K562 (cell line): Measurements from ENCODE around the gene EGFL7. TPM values are rescaled to one million over a fixed set of nuclear protein-coding genes. Genes with fewer than 3 reads are reported as not detected.

Source experiments
- ATAC-seq: fragments of 200-7000 bp; cut with Tn5 transposase; 3 replicates; pipeline ENCODE4 v1.9.1; 2020; ENCODE audit warnings: moderate library complexity
- BruUV-seq: library from RNA; stranded (reverse); fragments of 400-500 nt; replicated peaks from 2 replicates; lab custom pipeline; 2021; lab: Mats Ljungman, UMichigan
- CTCF ChIA-PET: fragments of 300-600 bp; formaldehyde crosslinking; extraction: SDS; loops from one replicate; lab custom pipeline; 2021; ENCODE audit warnings: low intra/inter-chr PET ratio; lab: Yijun Ruan, JAX
- POLR2A ChIA-PET: fragments of 300-600, 350-650 bp; sonication (Branson Sonifier 250); formaldehyde crosslinking; extraction: SDS; loops from one replicate; lab custom pipeline; 2021; ENCODE audit warnings: antibody characterized with exemption, inconsistent platforms; lab: Yijun Ruan, JAX
- DNase-seq, 4 experiments: peaks; one replicate each; pipeline versions ENCODE4 v3.0.0 to v3.0.0-alpha.2; 2011 to 2018; ENCODE audit warnings: low spot score in 3 of 4, mixed read lengths in 3 of 4; ENCODE audit errors: extremely low read depth in 1 of 4
- FAIRE-seq: peaks from 2 replicates; lab custom pipeline; 2011; peaks lifted over from hg19 to GRCh38; lab: Jason Lieb, UNC
- H2AFZ ChIP-seq: 2 replicates; pipeline ENCODE4 v1.6.0; 2011; ENCODE audit warnings: low read depth, low read length, control low read depth, inconsistent platforms
- H3K27ac ChIP-seq: fragments of 200-600 bp; 3 replicates; pipeline ENCODE4 v1.8.0; 2011; ENCODE audit warnings: low read depth, mild to moderate bottlenecking, control low read depth, inconsistent platforms, low read length, moderate library complexity, mixed read lengths; ENCODE audit errors: extremely low read depth
- H3K27me3 ChIP-seq, 2 experiments: fragments of 300-600 bp in 1 of 2; 2 replicates in 1 of 2; 3 replicates in 1 of 2; pipeline versions ENCODE4 v1.6.0 to v1.8.0; 2011; ENCODE audit warnings: inconsistent platforms in 2 of 2, low read length in 2 of 2, mild to moderate bottlenecking in 1 of 2, mixed read lengths in 1 of 2, moderate library complexity in 1 of 2; ENCODE audit not compliant: control insufficient read depth in 2 of 2, insufficient read depth in 2 of 2
- H3K36me3 ChIP-seq: fragments of 300-600 bp; 3 replicates; pipeline ENCODE4 v1.8.0; 2011; ENCODE audit warnings: mild to moderate bottlenecking, low read length, inconsistent platforms; ENCODE audit not compliant: control insufficient read depth, insufficient read depth
- H3K4me1 ChIP-seq, 2 experiments: fragments of 200-600 bp in 1 of 2; replicated peaks in 1 of 2; 2 replicates in 1 of 2; 3 replicates in 1 of 2; pipeline versions ENCODE4 v1.5.1 to v1.8.0; 2011; ENCODE audit warnings: inconsistent platforms in 2 of 2, low read length in 2 of 2, mild to moderate bottlenecking in 1 of 2, mixed read lengths in 1 of 2, moderate library complexity in 1 of 2; ENCODE audit not compliant: control insufficient read depth in 2 of 2, insufficient read depth in 2 of 2
- H3K4me2 ChIP-seq: 2 replicates; pipeline ENCODE4 v1.6.1; 2011; ENCODE audit warnings: low read length, control low read depth, inconsistent platforms, mixed read lengths; ENCODE audit not compliant: insufficient read depth
- H3K4me3 ChIP-seq: fragments of 200-600 bp; sonication (generic), shearing (Covaris generic); 2 replicates; pipeline ENCODE4 v1.5.1; 2016; ENCODE audit warnings: control low read depth, inconsistent platforms
- H3K79me2 ChIP-seq: fragments of 200-600 bp; 3 replicates; pipeline ENCODE4 v1.8.0; 2011; ENCODE audit warnings: low read length, inconsistent platforms; ENCODE audit not compliant: control insufficient read depth, insufficient read depth
- H3K9ac ChIP-seq, 2 experiments: 2 replicates each; pipeline versions ENCODE4 v1.6.0 to v1.6.1; 2011; ENCODE audit warnings: low read depth in 2 of 2, low read length in 2 of 2, control low read depth in 1 of 2, inconsistent platforms in 1 of 2, mild to moderate bottlenecking in 1 of 2, mixed read lengths in 1 of 2; ENCODE audit not compliant: insufficient read depth in 1 of 2
- H3K9me1 ChIP-seq: one replicate; pipeline ENCODE4 v1.6.0; 2011; ENCODE audit warnings: inconsistent platforms, mild to moderate bottlenecking, low read length, moderate library complexity; ENCODE audit not compliant: control insufficient read depth, insufficient read depth
- H3K9me3 ChIP-seq: replicated peaks from 2 replicates; pipeline ENCODE4 v1.5.1; 2011; ENCODE audit warnings: low read depth, low read length, inconsistent platforms; ENCODE audit not compliant: control insufficient read depth, insufficient read depth
- H4K20me1 ChIP-seq: replicated peaks from 2 replicates; pipeline ENCODE4 v1.6.1; 2011; ENCODE audit warnings: low read length, inconsistent platforms, mixed read lengths; ENCODE audit not compliant: control insufficient read depth, insufficient read depth
- CBFB ChIP-seq: sonication (generic); formaldehyde crosslinking; IDR thresholded peaks from 2 replicates; pipeline ENCODE4 v1.4.0; 2020; ENCODE audit warnings: mild to moderate bottlenecking, missing genetic modification reagents
- CCNT2 ChIP-seq: IDR thresholded peaks from 2 replicates; pipeline ENCODE4 v1.6.1; 2011; ENCODE audit warnings: borderline replicate concordance, low read depth, mild to moderate bottlenecking, moderate library complexity, mixed read lengths, low read length; ENCODE audit not compliant: insufficient read length; ENCODE audit errors: extremely low read depth
- CTBP1 ChIP-seq: fragments of 450-650 bp; IDR thresholded peaks from 2 replicates; pipeline ENCODE4 v1.6.1; 2016; ENCODE audit warnings: borderline replicate concordance
- GABPB1 ChIP-seq: sonication (generic); formaldehyde crosslinking; IDR thresholded peaks from 2 replicates; pipeline ENCODE4 v1.8.0; 2022; ENCODE audit warnings: mild to moderate bottlenecking, missing genetic modification reagents
- GTF2E2 ChIP-seq: fragments of 200-800 bp; sonication (Bioruptor generic); IDR thresholded peaks from 2 replicates; pipeline ENCODE4 v1.6.1; 2016; ENCODE audit warnings: missing genetic modification characterization, missing compliant biosample characterization
- MECOM ChIP-seq: fragments of 250-450 bp; sonication (Bioruptor Pico); IDR thresholded peaks from 2 replicates; pipeline ENCODE4 v1.8.0; 2022; ENCODE audit warnings: inconsistent platforms
- MITF ChIP-seq: IDR thresholded peaks from 2 replicates; pipeline ENCODE4 v1.6.1; 2014; ENCODE audit warnings: antibody characterized with exemption
- NR2C1 ChIP-seq, 2 experiments: fragments of 450-650 bp; IDR thresholded peaks; 2 replicates each; pipeline ENCODE4 v1.6.1; 2017; ENCODE audit warnings: mild to moderate bottlenecking in 2 of 2, antibody characterized with exemption in 1 of 2, inconsistent platforms in 1 of 2, missing compliant biosample characterization in 1 of 2, missing genetic modification characterization in 1 of 2
- NR2C2 ChIP-seq, 2 experiments: fragments of 200-800 bp in 1 of 2; sonication (Bioruptor generic) in 1 of 2; sonication (generic) in 1 of 2; formaldehyde crosslinking in 1 of 2; IDR thresholded peaks; 2 replicates each; pipeline versions ENCODE4 v1.6.1 to v1.8.0; 2016 to 2022; ENCODE audit warnings: mild to moderate bottlenecking in 1 of 2, missing compliant biosample characterization in 1 of 2, missing genetic modification characterization in 1 of 2, missing genetic modification reagents in 1 of 2
- SREBF1 ChIP-seq: fragments of 150-350 bp; IDR thresholded peaks from 2 replicates; pipeline ENCODE4 v1.6.1; 2014; ENCODE audit warnings: antibody characterized with exemption, low read depth, low read length, borderline replicate concordance
- USF2 ChIP-seq: sonication (generic); formaldehyde crosslinking; IDR thresholded peaks from 2 replicates; pipeline ENCODE4 v1.5.0; 2020; ENCODE audit warnings: missing genetic modification reagents
- ZBTB1 ChIP-seq: sonication (generic); formaldehyde crosslinking; IDR thresholded peaks from 2 replicates; pipeline ENCODE4 v1.8.1; 2023; ENCODE audit warnings: missing genetic modification reagents, low read depth, mild to moderate bottlenecking, borderline replicate concordance
- ZNF408 ChIP-seq: fragments of 250-450 bp; sonication (Bioruptor Pico); IDR thresholded peaks from 2 replicates; pipeline ENCODE4 v1.4.0; 2020; ENCODE audit warnings: low read depth, mild to moderate bottlenecking, moderate library complexity
- ZNF785 ChIP-seq: fragments of 250-450 bp; sonication (Bioruptor Pico); IDR thresholded peaks from 2 replicates; pipeline ENCODE4 v1.4.0; 2020; ENCODE audit warnings: mild to moderate bottlenecking
- WGBS: fragments of 100-300 bp; shearing (Covaris generic); methylation state at CpG from one replicate; pipeline ENCODE4 v1.1.6; 2016; ENCODE audit warnings: low coverage, mixed read lengths; ENCODE audit not compliant: insufficient coverage; ENCODE audit errors: missing lambda C conversion rate; 5-methylcytosine and 5-hydroxymethylcytosine counted together
- in situ Hi-C: fragments of 300-500 bp; cut with MboI; formaldehyde crosslinking; loops from 4 replicates; pipeline ENCODE4 v1.15.0; 2018; ENCODE audit warnings: inconsistent platforms, mixed read lengths
- intact Hi-C: fragments of 100-400 bp; cut with micrococcal nuclease; formaldehyde crosslinking; loops from 2 replicates; pipeline ENCODE4 v1.14.2; 2022
- polyA plus RNA-seq, 8 experiments: library from polyadenylated mRNA; depleted of rRNA in 4 of 8; stranded (reverse) in 5 of 8; unstranded in 3 of 8; fragments of >200 nt; fragmentation: Nextera tagmentation in 2 of 8; fragmentation: Illumina TruSeq in 1 of 8; extraction: Ambion mirVana in 2 of 8; extraction: Trizol in 1 of 8; gene quantifications; 2 replicates each; pipeline versions ENCODE4 v1.2.1 to v1.2.3, GENCODE V29; 2011 to 2014; ENCODE audit warnings: inconsistent platforms in 1 of 8, missing spikeins in 1 of 8
- total RNA-seq, 7 experiments: library from RNA; depleted of rRNA in 6 of 7; stranded (reverse); fragments of >200 nt in 6 of 7; fragmentation: Illumina TruSeq in 2 of 7; extraction: Trizol in 2 of 7; gene quantifications; 2 replicates each; pipeline versions ENCODE4 v1.2.1 to v1.2.3, GENCODE V29; 2011 to 2021; ENCODE audit warnings: low replicate concordance in 1 of 7
- TF ChIP-seq, protein P1 (sequence below), 2 experiments: fragments of 450-650 bp in 1 of 2; sonication (generic) in 1 of 2; formaldehyde crosslinking in 1 of 2; IDR thresholded peaks in 1 of 2; conservative IDR thresholded peaks in 1 of 2; 2 replicates each; pipeline versions ENCODE4 v1.6.1 to v1.8.1; 2016 to 2023; ENCODE audit warnings: mild to moderate bottlenecking in 2 of 2, moderate library complexity in 2 of 2, inconsistent platforms in 1 of 2, missing genetic modification reagents in 1 of 2

The EGFL7 gene
- total and polyA plus RNA-seq, 9 of the 15 experiments (the other 6 are each of a cell fraction or from before 2014, with no cell fraction given) = 1.5 to 286 (median 55.5) TPM

GRCh38 chr9:136614967-136615623 lies 47.6 kb upstream of the EGFL7 start:
- intact Hi-C loops (no loop called here), in situ Hi-C loops (no loop called here)
- Histone ChIP-seq H3K9me3 (no peaks in the 10 kb centered on the region), H3K4me3 (peak overlapping the region; percentile 20; the same call in 1 of the 2 replicates), H3K9me1 (no peaks in the 10 kb centered on the region), H3K27ac (peak overlapping the region; percentile 48; the same call in 2 of the 3 replicates), H2AFZ (peak overlapping the region; percentile 61), H3K4me2 (peak overlapping the region; percentile 33; the same call in 1 of the 2 replicates), H3K4me1 (peaks cover 23 to 71% of the 10 kb centered on the region in 2 experiments; a peak in 4 of 5 replicates), H3K9ac (peak overlapping the region; percentile 56 to 87; a peak in 3 of 4 replicates), H3K27me3 (no peaks in the 10 kb centered on the region), H4K20me1 (0 out of 2 replicates have a peak, but pooled peaks cover 3% of the 10 kb centered on the region), H3K36me3 (no peaks in the 10 kb centered on the region), H3K79me2 (no peaks in the 10 kb centered on the region)
- ChIA-PET POLR2A (interaction anchor here (0.6 kb wide), 1 partner anchor 148 kb away, joined by 3 read pairs; no protein-coding TSS in a partner anchor), CTCF (interaction anchor here (0.6 to 2.0 kb wide), 2 partner anchors 48 to 126 kb away, joined by 3 to 6 read pairs; no protein-coding TSS in a partner anchor)
- ATAC-seq = peak; percentile 45
- BruUV-seq = no TSS peak
- WGBS = 46% methylated on average over 19 of the region's 25 CpGs
- peak in 2 of 4 experiments; percentile 48 to 62 for DNase-seq
- FAIRE-seq = peak; percentile 72
- TF ChIP-seq NR2C1 (IDR thresholded peaks at IDR 0.05) (no peak), NR2C1 (tag; IDR thresholded peaks at IDR 0.05) (no peak; the same call in 1 of the 2 replicates), USF2 (CRISPR knock-in tag) (peak; percentile 13; the same call in 1 of the 2 replicates), MECOM (CRISPR knock-in tag) (0 out of 2 replicates have a peak, but pooled peaks have one; percentile 14), CBFB (CRISPR knock-in tag) (no peak), MITF (no peak), ZNF408 (CRISPR knock-in tag) (no peak), ZNF785 (CRISPR knock-in tag) (no peak), ZBTB1 (CRISPR knock-in tag) (0 out of 2 replicates have a peak, but pooled peaks have one; percentile 32), NR2C2 (CRISPR knock-in tag; IDR thresholded peaks at IDR 0.05) (no peak), NR2C2 (tag; IDR thresholded peaks at IDR 0.05) (peak; percentile 37; the same call in 1 of the 2 replicates), GTF2E2 (tag) (peak; percentile 36; the same call in 1 of the 2 replicates), GABPB1 (CRISPR knock-in tag) (peak; percentile 27; the same call in 1 of the 2 replicates), CCNT2 (peak; percentile 11), SREBF1 (no peak), CTBP1 (peak; percentile 60; the same call in 1 of the 2 replicates)
- TF ChIP-seq, protein P1, sequence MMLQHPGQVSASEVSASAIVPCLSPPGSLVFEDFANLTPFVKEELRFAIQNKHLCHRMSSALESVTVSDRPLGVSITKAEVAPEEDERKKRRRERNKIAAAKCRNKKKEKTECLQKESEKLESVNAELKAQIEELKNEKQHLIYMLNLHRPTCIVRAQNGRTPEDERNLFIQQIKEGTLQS (IDR thresholded peaks at IDR 0.05) = no peak
- TF ChIP-seq, protein P1 (CRISPR knock-in tag; conservative IDR thresholded peaks at IDR 0.05) = no peak
